Neural progenitor cell (in vitro differentiated cells): ENCODE data around the gene NHERF1.

Source experiments
- EZH2 ChIP-seq: fragments of 200-600 bp; sonication (generic); IDR thresholded peaks from 2 replicates; pipeline ENCODE4 v1.6.1; 2017; ENCODE audit warnings: antibody characterized with exemption, mild to moderate bottlenecking, moderate library complexity
- EZH2phosphoT487 ChIP-seq: fragments of 200-600 bp; sonication (generic); IDR thresholded peaks from 2 replicates; pipeline ENCODE4 v1.6.1; 2017; ENCODE audit warnings: antibody characterized with exemption

- TF ChIP-seq EZH2 = no peak
- no peak for TF ChIP-seq EZH2phosphoT487
Observed at GRCh38 chr17:74759941-74760340, 11.5 kb downstream of the NHERF1 start.
